ENCODE measurements around the gene MTG1. TPM values are rescaled to one million over a fixed set of nuclear protein-coding genes. Genes with fewer than 3 reads are reported as not detected.

The MTG1 gene
- polyA plus RNA-seq, 3 donors = 13.0 to 45.8 (median 17.1) TPM

DNA sequence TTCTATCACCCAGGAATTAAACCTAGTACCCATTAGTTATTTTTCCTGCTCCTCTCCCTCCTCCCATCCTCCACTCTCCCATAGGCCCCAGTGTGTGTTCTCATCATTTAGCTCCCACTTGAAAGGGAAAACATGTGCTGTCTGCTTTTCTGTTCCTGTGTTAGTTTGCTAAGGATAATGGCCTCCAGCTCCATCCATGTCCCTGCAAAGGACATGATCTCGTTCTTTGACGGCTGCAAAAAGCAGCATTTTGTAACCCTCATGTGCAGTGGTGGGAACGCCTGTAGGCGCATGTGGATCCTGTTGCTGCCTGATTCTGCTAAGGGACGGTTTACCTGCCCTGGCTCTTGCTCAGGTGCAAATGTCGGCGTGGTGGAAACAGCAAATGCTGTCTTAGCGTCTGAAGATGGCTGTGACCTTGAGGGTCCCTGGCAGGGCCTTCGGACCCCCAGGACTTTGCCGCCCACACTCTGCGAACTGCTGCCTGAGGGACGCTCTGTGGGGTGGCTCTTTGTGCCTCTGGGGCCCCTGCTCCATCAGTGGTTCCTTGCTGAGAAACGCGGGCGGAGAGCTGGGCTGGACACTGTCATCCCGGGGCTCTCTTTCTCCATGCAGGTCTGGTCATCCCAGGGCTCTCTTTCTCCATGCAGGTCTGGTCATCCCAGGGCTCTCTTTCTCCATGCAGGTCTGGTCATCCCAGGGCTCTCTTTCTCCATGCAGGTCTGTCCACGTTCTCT is 5.6 kb upstream of the MTG1 start:
- peak overlapping the region; percentile 67 for H2AFZ ChIP-seq (ENCODE audit: insufficient read depth, low read depth, low read length, poor library complexity, severe bottlenecking)
- no peaks in the 10 kb centered on the region for H3K27me3 ChIP-seq (ENCODE audit: control insufficient read depth in 2 of 2, insufficient read depth in 2 of 2, low read length in 2 of 2)
- H3K27ac ChIP-seq (ENCODE audit: low read depth in 1 of 2, low read length in 2 of 2) = peak overlapping the region; percentile 35 to 63
- H3K4me2 ChIP-seq (replicated peaks; ENCODE audit: extremely low read depth, low read length, poor library complexity, severe bottlenecking) = peak overlapping the region; percentile 68
- H3K36me3 Mint-ChIP-seq = peaks cover 15 to 23% of the 10 kb centered on the region in 2 donors
- H3K79me2 ChIP-seq (ENCODE audit: insufficient read depth, low read length) = no peaks in the 10 kb centered on the region
- peak overlapping the region in 6 of 7 donors; percentile 48 to 80 (median 76) for H3K27ac Mint-ChIP-seq
- H3K9me3 ChIP-seq (replicated peaks in 1 of 2; ENCODE audit: control insufficient read depth in 1 of 2, insufficient read depth in 1 of 2, low read length in 2 of 2) = no peaks in the 10 kb centered on the region
- H3K4me1 Mint-ChIP-seq = peaks cover 23% of the 10 kb centered on the region
- H3K9me3 Mint-ChIP-seq = peaks cover 0 to 2% (median 0%) of the 10 kb centered on the region in 7 donors
- peak overlapping the region in 1 of 3 experiments; percentile 60 for H3K4me3 ChIP-seq (replicated peaks in 1 of 3; ENCODE audit: low read depth in 2 of 3, low read length in 3 of 3)
- DNase-seq = no peak
- no peak overlapping the region for H3K9ac ChIP-seq (ENCODE audit: insufficient read depth, low read length, poor library complexity, severe bottlenecking)
- H3K4me1 ChIP-seq (ENCODE audit: control insufficient read depth in 1 of 2, insufficient read depth in 2 of 2, low read length in 2 of 2) = peaks cover 25 to 26% of the 10 kb centered on the region in 2 donors
- WGBS (ENCODE audit: insufficient coverage) = 97% methylated on average over 12 of the region's 17 CpGs
- intact Hi-C loops (cut with micrococcal nuclease) = no loop called here
- peak overlapping the region; percentile 74 to 79 for H3K4me3 Mint-ChIP-seq
- H3K36me3 ChIP-seq (replicated peaks in 1 of 2; ENCODE audit: control insufficient read depth in 1 of 2, insufficient read depth in 2 of 2, low read length in 2 of 2) = no peaks in the 10 kb centered on the region
- no peaks in the 10 kb centered on the region for H4K20me1 ChIP-seq (ENCODE audit: insufficient read depth, low read length)
- peaks cover 0 to under 1% (median 0%) of the 10 kb centered on the region in 3 donors for H3K27me3 Mint-ChIP-seq (ENCODE audit: low read depth in 3 of 3)
- TF ChIP-seq, protein P1, sequence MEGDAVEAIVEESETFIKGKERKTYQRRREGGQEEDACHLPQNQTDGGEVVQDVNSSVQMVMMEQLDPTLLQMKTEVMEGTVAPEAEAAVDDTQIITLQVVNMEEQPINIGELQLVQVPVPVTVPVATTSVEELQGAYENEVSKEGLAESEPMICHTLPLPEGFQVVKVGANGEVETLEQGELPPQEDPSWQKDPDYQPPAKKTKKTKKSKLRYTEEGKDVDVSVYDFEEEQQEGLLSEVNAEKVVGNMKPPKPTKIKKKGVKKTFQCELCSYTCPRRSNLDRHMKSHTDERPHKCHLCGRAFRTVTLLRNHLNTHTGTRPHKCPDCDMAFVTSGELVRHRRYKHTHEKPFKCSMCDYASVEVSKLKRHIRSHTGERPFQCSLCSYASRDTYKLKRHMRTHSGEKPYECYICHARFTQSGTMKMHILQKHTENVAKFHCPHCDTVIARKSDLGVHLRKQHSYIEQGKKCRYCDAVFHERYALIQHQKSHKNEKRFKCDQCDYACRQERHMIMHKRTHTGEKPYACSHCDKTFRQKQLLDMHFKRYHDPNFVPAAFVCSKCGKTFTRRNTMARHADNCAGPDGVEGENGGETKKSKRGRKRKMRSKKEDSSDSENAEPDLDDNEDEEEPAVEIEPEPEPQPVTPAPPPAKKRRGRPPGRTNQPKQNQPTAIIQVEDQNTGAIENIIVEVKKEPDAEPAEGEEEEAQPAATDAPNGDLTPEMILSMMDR (IDR thresholded peaks at IDR 0.05) = no peak

DNA sequence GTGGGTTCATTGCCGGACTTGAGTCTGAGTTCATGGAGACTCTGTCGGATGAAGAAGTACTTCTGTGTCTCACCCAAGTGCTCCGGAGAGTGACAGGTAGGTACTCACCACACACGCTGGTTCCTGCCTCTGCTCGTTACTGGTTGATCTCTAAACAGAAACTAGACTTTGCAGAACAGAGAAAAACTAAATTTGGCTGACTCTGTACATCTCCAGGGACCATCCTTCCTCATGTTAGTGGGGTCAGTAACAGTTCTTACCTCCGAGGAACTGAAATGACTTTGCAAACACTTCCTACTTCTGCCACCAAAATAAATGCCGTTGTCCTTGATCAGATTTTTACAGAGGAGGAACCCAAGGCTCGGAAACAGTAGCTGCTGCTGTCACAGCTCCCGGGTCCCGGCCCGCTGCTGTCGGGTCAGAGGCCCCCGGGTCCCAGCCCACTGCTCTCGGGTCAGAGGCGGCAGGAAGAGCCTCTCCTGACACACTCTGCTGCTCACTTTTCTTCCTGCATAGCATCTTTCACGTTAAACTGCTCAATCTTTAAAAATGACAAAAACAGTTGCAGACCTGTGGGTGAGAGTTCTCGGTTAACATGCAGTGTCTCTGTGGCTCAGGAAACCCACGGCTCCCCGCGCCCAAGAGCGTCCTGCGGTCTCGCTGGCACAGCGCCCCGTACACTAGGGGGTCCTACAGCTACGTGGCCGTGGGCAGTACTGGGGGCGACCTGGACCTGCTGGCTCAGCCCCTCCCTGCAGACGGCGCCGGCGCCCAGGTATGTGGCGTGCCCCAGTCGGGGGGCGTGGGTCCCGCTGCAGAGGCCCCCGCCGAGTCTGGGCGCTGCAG is 4.8 kb upstream of the MTG1 start:
- WGBS (ENCODE audit: insufficient coverage) = 46% methylated on average over 32 of the region's 39 CpGs
- H3K9me3 ChIP-seq (replicated peaks in 1 of 2; ENCODE audit: control insufficient read depth in 1 of 2, insufficient read depth in 1 of 2, low read length in 2 of 2) = no peaks in the 10 kb centered on the region
- peak overlapping the region; percentile 3 to 60 (median 27) for H3K4me3 ChIP-seq (replicated peaks in 1 of 3; ENCODE audit: low read depth in 2 of 3, low read length in 3 of 3)
- no peaks in the 10 kb centered on the region for H3K36me3 ChIP-seq (replicated peaks in 1 of 2; ENCODE audit: control insufficient read depth in 1 of 2, insufficient read depth in 2 of 2, low read length in 2 of 2)
- peak overlapping the region; percentile 68 for H3K4me2 ChIP-seq (replicated peaks; ENCODE audit: extremely low read depth, low read length, poor library complexity, severe bottlenecking)
- peak overlapping the region; percentile 30 for H3K9ac ChIP-seq (ENCODE audit: insufficient read depth, low read length, poor library complexity, severe bottlenecking)
- no peaks in the 10 kb centered on the region for H3K79me2 ChIP-seq (ENCODE audit: insufficient read depth, low read length)
- intact Hi-C loops (cut with micrococcal nuclease) = no loop called here
- Mint-ChIP-seq H3K36me3 (peaks cover 13 to 16% of the 10 kb centered on the region in 2 donors), H3K4me1 (peaks cover 24% of the 10 kb centered on the region), H3K4me3 (peak overlapping the region; percentile 74 to 79), H3K27me3 (ENCODE audit: low read depth in 3 of 3) (peaks cover 0 to 2% (median 0%) of the 10 kb centered on the region in 3 donors), H3K9me3 (peaks cover 0 to 2% (median 0%) of the 10 kb centered on the region in 7 donors), H3K27ac (peak overlapping the region in 6 of 7 donors; percentile 53 to 89 (median 78))
- TF ChIP-seq, protein P1 (IDR thresholded peaks at IDR 0.05) = no peak
- H2AFZ ChIP-seq (ENCODE audit: insufficient read depth, low read depth, low read length, poor library complexity, severe bottlenecking) = peak overlapping the region; percentile 67
- DNase-seq = peak in 1 of 3 donors; percentile 14
- H4K20me1 ChIP-seq (ENCODE audit: insufficient read depth, low read length) = no peaks in the 10 kb centered on the region
- H3K27me3 ChIP-seq (ENCODE audit: control insufficient read depth in 2 of 2, insufficient read depth in 2 of 2, low read length in 2 of 2) = no peaks in the 10 kb centered on the region
- peaks cover 28 to 29% of the 10 kb centered on the region in 2 donors for H3K4me1 ChIP-seq (ENCODE audit: control insufficient read depth in 1 of 2, insufficient read depth in 2 of 2, low read length in 2 of 2)
- H3K27ac ChIP-seq (ENCODE audit: low read depth in 1 of 2, low read length in 2 of 2) = peak overlapping the region; percentile 35 to 63

Measured in CD14-positive monocyte (primary cell).